ENCODE results near the gene MYLIP. TPM values are rescaled to one million over a fixed set of nuclear protein-coding genes. Genes with fewer than 3 reads are reported as not detected.

MYLIP gene
- total RNA-seq, 4 donors from 2014 or later, result 22.5 to 43.2 (median 40.7) TPM

DNA sequence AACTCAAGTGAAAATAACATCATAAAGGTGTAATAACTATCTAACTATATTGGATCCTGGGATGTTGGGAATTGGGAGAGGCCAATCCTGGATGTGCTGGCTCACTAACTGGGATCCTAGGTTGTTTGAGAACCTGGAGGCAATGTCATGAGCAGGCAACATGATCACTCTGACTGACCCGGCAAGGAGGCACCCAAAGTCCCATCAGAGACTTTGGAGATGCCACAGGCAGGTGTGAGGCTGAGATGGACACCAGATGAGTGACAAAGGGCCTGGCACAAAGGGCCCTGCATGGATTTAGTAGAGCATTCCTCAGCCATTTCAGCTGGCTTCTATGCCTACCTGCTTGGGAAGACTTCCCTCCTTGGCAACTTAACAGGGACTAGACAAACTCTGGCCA lies 38.4 kb upstream of the MYLIP start:
- Histone ChIP-seq H3K27me3 (no peaks in the 10 kb centered on the region), H3K27ac (no peak overlapping the region), H3K4me1 (peaks cover 0 to 4% (median 0%) of the 10 kb centered on the region in 4 donors), H3K9me3 (no peaks in the 10 kb centered on the region), H3K4me3 (no peak overlapping the region), H3K36me3 (no peaks in the 10 kb centered on the region)
- no peak for DNase-seq
- 100% methylated on average over 1 of the region's 1 CpG; no CpG with 5 or more reads in 1 of the 2 donors for WGBS, 2 donors (ENCODE audit: low coverage in 1 of 2)
- TF ChIP-seq EP300 (IDR thresholded peaks at IDR 0.05; ENCODE audit: low read depth) (no peak), CTCF (IDR thresholded peaks at IDR 0.05) (no peak), POLR2AphosphoS5 (IDR thresholded peaks at IDR 0.05) (no peak), POLR2A (IDR thresholded peaks at IDR 0.05) (no peak)
- in situ Hi-C loops (cut with MboI; ENCODE audit: low pct_ligation_motif_present in 1 of 4, low pct_unique_long_range_greater_than_20kb in 1 of 4, low sequenced_read_pairs in 3 of 4) (no loop called here), intact Hi-C loops (cut with DNase I; ENCODE audit: low total_unique reads) (no loop called here)

GRCh38 chr6:16090920-16091319 lies 38.0 kb upstream of the MYLIP start:
- 77 to 100% methylated on average over 1 of the region's 1 CpG for WGBS, 2 donors (ENCODE audit: low coverage in 1 of 2)
- no peaks in the 10 kb centered on the region for H3K36me3 ChIP-seq
- intact Hi-C loops (cut with DNase I; ENCODE audit: low total_unique reads), result no loop called here
- H3K27ac ChIP-seq, result no peak overlapping the region
- H3K9me3 ChIP-seq, result no peaks in the 10 kb centered on the region
- H3K4me1 ChIP-seq, result peaks cover 0 to 4% (median 0%) of the 10 kb centered on the region in 4 donors
- DNase-seq, result no peak
- in situ Hi-C loops (cut with MboI; ENCODE audit: low pct_ligation_motif_present in 1 of 4, low pct_unique_long_range_greater_than_20kb in 1 of 4, low sequenced_read_pairs in 3 of 4), result no loop called here
- H3K4me3 ChIP-seq, result no peak overlapping the region
- no peaks in the 10 kb centered on the region for H3K27me3 ChIP-seq
- TF ChIP-seq POLR2AphosphoS5 (IDR thresholded peaks at IDR 0.05) (no peak), POLR2A (IDR thresholded peaks at IDR 0.05) (no peak)

DNA sequence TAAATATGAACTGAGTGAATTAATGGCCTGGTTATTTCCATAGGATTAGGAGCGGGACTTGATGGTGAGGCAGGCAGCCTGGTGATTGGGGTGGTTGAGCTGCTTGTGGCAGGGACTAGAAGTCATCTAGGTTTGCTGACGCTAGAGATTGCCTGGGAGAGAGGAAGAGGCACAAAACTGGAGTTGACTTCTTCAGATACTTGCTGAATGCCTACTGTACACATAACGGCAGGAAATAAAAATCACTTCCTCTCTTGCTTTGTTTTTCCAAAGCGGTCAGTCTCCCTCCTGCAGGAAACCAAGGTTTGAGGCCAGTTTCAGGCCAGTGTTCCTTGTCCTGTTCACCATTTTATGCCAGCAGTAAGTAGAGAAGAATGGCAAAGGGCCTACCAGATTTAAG lies 36.7 kb upstream of the MYLIP start:
- Histone ChIP-seq H3K36me3 (no peaks in the 10 kb centered on the region), H3K27ac (no peak overlapping the region), H3K4me3 (no peak overlapping the region), H3K4me1 (peaks cover 0 to 4% (median 0%) of the 10 kb centered on the region in 4 donors), H3K27me3 (no peaks in the 10 kb centered on the region), H3K9me3 (no peaks in the 10 kb centered on the region)
- TF ChIP-seq EP300 (IDR thresholded peaks at IDR 0.05; ENCODE audit: low read depth) (no peak), POLR2AphosphoS5 (IDR thresholded peaks at IDR 0.05) (no peak), POLR2A (IDR thresholded peaks at IDR 0.05) (no peak), CTCF (IDR thresholded peaks at IDR 0.05) (no peak)
- in situ Hi-C loops (cut with MboI; ENCODE audit: low pct_ligation_motif_present in 1 of 4, low pct_unique_long_range_greater_than_20kb in 1 of 4, low sequenced_read_pairs in 3 of 4), result no loop called here
- 78 to 92% methylated on average over 2 to 4 of the region's 4 CpGs for WGBS, 2 donors (ENCODE audit: low coverage in 1 of 2)
- DNase-seq, result no peak
- intact Hi-C loops (cut with DNase I; ENCODE audit: low total_unique reads), result no loop called here

- TF ChIP-seq EP300 (IDR thresholded peaks at IDR 0.05; ENCODE audit: low read depth), result no peak
- no peak for TF ChIP-seq CTCF (IDR thresholded peaks at IDR 0.05)
- no peak for TF ChIP-seq POLR2A (IDR thresholded peaks at IDR 0.05)
- no peak for TF ChIP-seq POLR2AphosphoS5 (IDR thresholded peaks at IDR 0.05)
- no peak overlapping the region for H3K4me3 ChIP-seq
- H3K27ac ChIP-seq, result no peak overlapping the region
- no peaks in the 10 kb centered on the region for H3K27me3 ChIP-seq
- WGBS, 2 donors (ENCODE audit: low coverage in 1 of 2), result 76 to 77% methylated on average over 4 to 5 of the region's 5 CpGs
- intact Hi-C loops (cut with DNase I; ENCODE audit: low total_unique reads), result no loop called here
- H3K9me3 ChIP-seq, result no peaks in the 10 kb centered on the region
- DNase-seq, result no peak
- peaks cover 0 to 4% (median 0%) of the 10 kb centered on the region in 4 donors for H3K4me1 ChIP-seq
- H3K36me3 ChIP-seq, result no peaks in the 10 kb centered on the region
- in situ Hi-C loops (cut with MboI; ENCODE audit: low pct_ligation_motif_present in 1 of 4, low pct_unique_long_range_greater_than_20kb in 1 of 4, low sequenced_read_pairs in 3 of 4), result no loop called here
Measured at GRCh38 chr6:16092990-16093389, 35.9 kb upstream of the MYLIP start.

DNA sequence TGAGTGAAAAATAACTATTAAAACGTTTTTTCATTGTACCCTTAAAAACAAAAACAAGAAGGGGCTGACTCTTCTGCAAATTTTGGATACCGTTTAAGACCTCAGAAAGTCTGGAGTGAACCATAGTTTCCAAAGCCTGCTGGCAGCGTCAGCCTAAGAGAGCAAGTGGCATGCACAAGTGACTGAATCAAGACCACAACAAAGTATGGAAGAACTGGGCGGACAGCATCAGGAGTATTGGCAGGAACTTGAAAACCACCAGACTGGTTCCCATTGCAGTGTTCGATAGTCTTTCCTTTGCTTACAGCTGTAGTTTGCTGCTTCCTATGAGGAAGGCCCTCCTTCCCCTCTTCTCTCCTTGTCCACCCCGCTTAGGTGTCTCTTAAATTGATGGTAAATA lies 33.7 kb upstream of the MYLIP start:
- in situ Hi-C loops (cut with MboI; ENCODE audit: low pct_ligation_motif_present in 1 of 4, low pct_unique_long_range_greater_than_20kb in 1 of 4, low sequenced_read_pairs in 3 of 4) (no loop called here), intact Hi-C loops (cut with DNase I; ENCODE audit: low total_unique reads) (no loop called here)
- H3K4me1 ChIP-seq, result no peaks in the 10 kb centered on the region
- H3K27ac ChIP-seq, result no peak overlapping the region
- no peak for DNase-seq
- no peak overlapping the region for H3K4me3 ChIP-seq
- TF ChIP-seq EP300 (IDR thresholded peaks at IDR 0.05; ENCODE audit: low read depth) (no peak), CTCF (IDR thresholded peaks at IDR 0.05) (no peak)
- no peaks in the 10 kb centered on the region for H3K27me3 ChIP-seq
- no peaks in the 10 kb centered on the region for H3K36me3 ChIP-seq
- H3K9me3 ChIP-seq, result no peaks in the 10 kb centered on the region
- WGBS, 2 donors (ENCODE audit: low coverage in 1 of 2), result 52 to 72% methylated on average over 4 to 6 of the region's 6 CpGs
